Measurements from ENCODE around the gene DPP6.

The DPP6 gene

DNA sequence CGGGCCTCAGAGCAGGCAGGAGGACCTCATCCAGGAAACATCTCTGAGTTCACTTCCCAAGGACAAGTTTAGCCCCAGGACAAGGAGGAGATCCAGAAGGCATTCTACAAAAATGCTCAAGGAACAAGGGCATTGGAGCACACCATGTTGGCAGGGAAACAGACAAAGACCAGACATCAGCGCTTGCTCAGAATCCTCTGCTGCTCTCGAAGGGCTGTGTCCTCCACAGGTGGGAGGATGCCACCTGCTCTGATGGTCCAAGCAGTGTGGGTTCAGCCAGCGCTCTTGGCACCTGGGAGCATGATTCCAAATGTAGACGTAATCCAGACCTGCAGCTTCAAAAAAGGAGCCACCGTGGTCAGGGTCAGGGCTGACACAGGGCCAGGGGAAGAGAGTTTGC is 160.7 kb downstream of the DPP6 start:
- no peaks in the 10 kb centered on the region for H3K27me3 ChIP-seq (replicated peaks; ENCODE audit: control insufficient read depth, insufficient read depth, low read length)
- H3K36me3 ChIP-seq (ENCODE audit: control insufficient read depth, insufficient read depth, low read length) = no peaks in the 10 kb centered on the region
- no peak overlapping the region for H3K4me3 ChIP-seq (replicated peaks; ENCODE audit: low read depth, low read length)
- no peak for TF ChIP-seq CTCF (IDR thresholded peaks at IDR 0.05; ENCODE audit: insufficient read depth, low read length, poor library complexity, severe bottlenecking)
- no peak for DNase-seq (ENCODE audit: extremely low read depth, insufficient read length)

GRCh38 chr7:154217688-154218340 is 165.6 kb downstream of the DPP6 start:
- TF ChIP-seq CTCF (IDR thresholded peaks at IDR 0.05; ENCODE audit: insufficient read depth, low read length, poor library complexity, severe bottlenecking) = no peak
- no peaks in the 10 kb centered on the region for H3K36me3 ChIP-seq (ENCODE audit: control insufficient read depth, insufficient read depth, low read length)
- H3K27me3 ChIP-seq (replicated peaks; ENCODE audit: control insufficient read depth, insufficient read depth, low read length) = no peaks in the 10 kb centered on the region
- no peak for DNase-seq (ENCODE audit: extremely low read depth, insufficient read length)
- H3K4me3 ChIP-seq (replicated peaks; ENCODE audit: low read depth, low read length) = no peak overlapping the region

DNA sequence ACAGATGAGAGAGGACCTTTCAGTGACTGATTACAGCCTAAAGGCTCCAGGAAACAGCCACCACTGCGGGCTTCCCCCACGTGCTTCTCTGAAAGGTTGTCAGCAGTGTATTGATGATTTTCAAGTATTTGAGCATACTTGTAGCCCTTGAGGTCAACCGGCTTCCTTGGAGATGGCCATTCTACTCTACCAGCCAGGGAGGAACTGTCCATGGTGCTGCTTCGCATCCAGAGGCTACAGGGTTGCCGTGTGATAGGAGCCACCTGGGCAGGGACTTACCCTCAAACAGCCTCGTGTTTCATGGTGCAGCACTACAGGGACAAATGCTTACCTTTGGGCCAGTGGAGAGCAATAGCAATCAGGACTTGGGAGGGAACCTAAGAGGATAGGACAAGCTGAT is 179.5 kb downstream of the DPP6 start:
- no peaks in the 10 kb centered on the region for H3K36me3 ChIP-seq (ENCODE audit: control insufficient read depth, insufficient read depth, low read length)
- no peak for TF ChIP-seq CTCF (IDR thresholded peaks at IDR 0.05; ENCODE audit: insufficient read depth, low read length, poor library complexity, severe bottlenecking)
- H3K4me3 ChIP-seq (replicated peaks; ENCODE audit: low read depth, low read length) = no peak overlapping the region
- no peak for DNase-seq (ENCODE audit: extremely low read depth, insufficient read length)
- no peaks in the 10 kb centered on the region for H3K27me3 ChIP-seq (replicated peaks; ENCODE audit: control insufficient read depth, insufficient read depth, low read length)

- Histone ChIP-seq H3K27me3 (replicated peaks; ENCODE audit: control insufficient read depth, insufficient read depth, low read length) (no peaks in the 10 kb centered on the region), H3K36me3 (ENCODE audit: control insufficient read depth, insufficient read depth, low read length) (no peaks in the 10 kb centered on the region), H3K4me3 (replicated peaks; ENCODE audit: low read depth, low read length) (no peak overlapping the region)
- TF ChIP-seq CTCF (IDR thresholded peaks at IDR 0.05; ENCODE audit: insufficient read depth, low read length, poor library complexity, severe bottlenecking) = no peak
- DNase-seq (ENCODE audit: extremely low read depth, insufficient read length) = no peak
Measured at GRCh38 chr7:154232700-154233099, 180.5 kb downstream of the DPP6 start.

- TF ChIP-seq CTCF (IDR thresholded peaks at IDR 0.05; ENCODE audit: insufficient read depth, low read length, poor library complexity, severe bottlenecking) = no peak
- Histone ChIP-seq H3K4me3 (replicated peaks; ENCODE audit: low read depth, low read length) (no peak overlapping the region), H3K27me3 (replicated peaks; ENCODE audit: control insufficient read depth, insufficient read depth, low read length) (no peaks in the 10 kb centered on the region), H3K36me3 (ENCODE audit: control insufficient read depth, insufficient read depth, low read length) (no peaks in the 10 kb centered on the region)
- DNase-seq (ENCODE audit: extremely low read depth, insufficient read length) = no peak
Measured at GRCh38 chr7:154241988-154242387, 189.8 kb downstream of the DPP6 start.

DNA sequence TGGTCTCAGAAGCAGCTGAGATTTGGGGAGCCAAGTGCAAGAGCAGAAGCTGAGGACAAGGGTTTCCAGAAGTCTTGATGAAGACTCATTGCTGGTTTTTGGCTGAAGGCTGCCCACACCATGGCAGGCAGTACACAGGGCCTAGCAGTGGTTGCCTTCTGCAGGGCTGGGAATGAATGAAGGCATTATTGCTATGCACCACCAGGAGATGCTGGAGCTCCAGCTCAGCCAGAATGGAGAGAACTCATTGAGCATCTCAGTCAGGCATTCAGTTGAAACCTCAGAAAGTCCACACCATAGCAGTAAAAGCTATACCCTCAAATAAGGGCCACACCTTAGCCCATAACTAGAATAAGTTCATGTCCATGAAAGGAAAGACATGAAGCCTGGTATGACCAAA is 190.5 kb downstream of the DPP6 start:
- no peak overlapping the region for H3K4me3 ChIP-seq (replicated peaks; ENCODE audit: low read depth, low read length)
- no peak for TF ChIP-seq CTCF (IDR thresholded peaks at IDR 0.05; ENCODE audit: insufficient read depth, low read length, poor library complexity, severe bottlenecking)
- no peaks in the 10 kb centered on the region for H3K27me3 ChIP-seq (replicated peaks; ENCODE audit: control insufficient read depth, insufficient read depth, low read length)
- no peaks in the 10 kb centered on the region for H3K36me3 ChIP-seq (ENCODE audit: control insufficient read depth, insufficient read depth, low read length)
- DNase-seq (ENCODE audit: extremely low read depth, insufficient read length) = no peak

Measured in GM06990 (cell line).